Nephron (organoid): ENCODE results near the gene UNC13A.

ENCODE experiments used
- H3K27ac Mint-ChIP-seq, 3 experiments: 2 replicates each; pipeline ENCODE4 v1.8.0; 2020; ENCODE audit warnings: mixed read lengths in 3 of 3, mild to moderate bottlenecking in 2 of 3, moderate library complexity in 1 of 3
- H3K27me3 Mint-ChIP-seq: 2 replicates; pipeline ENCODE4 v1.8.0; 2021; ENCODE audit warnings: low read depth, mild to moderate bottlenecking, moderate library complexity, mixed read lengths
- H3K36me3 Mint-ChIP-seq: 2 replicates; pipeline ENCODE4 v1.8.0; 2020; ENCODE audit warnings: low read depth, mixed read lengths
- H3K4me1 Mint-ChIP-seq: 2 replicates; pipeline ENCODE4 v1.8.0; 2020; ENCODE audit warnings: mixed read lengths
- H3K4me3 Mint-ChIP-seq, 3 experiments: 2 replicates each; pipeline ENCODE4 v1.8.0; 2020; ENCODE audit warnings: mild to moderate bottlenecking in 3 of 3, mixed read lengths in 3 of 3, moderate library complexity in 2 of 3
- H3K9me3 Mint-ChIP-seq: 2 replicates; pipeline ENCODE4 v1.8.0; 2020; ENCODE audit warnings: mixed read lengths
- TF ChIP-seq, protein P1 (sequence below), 3 experiments: fragments of 200-600 bp; sonication (generic); IDR thresholded peaks; one replicate each; pipeline ENCODE4 v1.5.0; 2021; ENCODE audit warnings: antibody characterized with exemption in 3 of 3; ENCODE audit not compliant: unreplicated experiment in 3 of 3

Gene UNC13A

DNA sequence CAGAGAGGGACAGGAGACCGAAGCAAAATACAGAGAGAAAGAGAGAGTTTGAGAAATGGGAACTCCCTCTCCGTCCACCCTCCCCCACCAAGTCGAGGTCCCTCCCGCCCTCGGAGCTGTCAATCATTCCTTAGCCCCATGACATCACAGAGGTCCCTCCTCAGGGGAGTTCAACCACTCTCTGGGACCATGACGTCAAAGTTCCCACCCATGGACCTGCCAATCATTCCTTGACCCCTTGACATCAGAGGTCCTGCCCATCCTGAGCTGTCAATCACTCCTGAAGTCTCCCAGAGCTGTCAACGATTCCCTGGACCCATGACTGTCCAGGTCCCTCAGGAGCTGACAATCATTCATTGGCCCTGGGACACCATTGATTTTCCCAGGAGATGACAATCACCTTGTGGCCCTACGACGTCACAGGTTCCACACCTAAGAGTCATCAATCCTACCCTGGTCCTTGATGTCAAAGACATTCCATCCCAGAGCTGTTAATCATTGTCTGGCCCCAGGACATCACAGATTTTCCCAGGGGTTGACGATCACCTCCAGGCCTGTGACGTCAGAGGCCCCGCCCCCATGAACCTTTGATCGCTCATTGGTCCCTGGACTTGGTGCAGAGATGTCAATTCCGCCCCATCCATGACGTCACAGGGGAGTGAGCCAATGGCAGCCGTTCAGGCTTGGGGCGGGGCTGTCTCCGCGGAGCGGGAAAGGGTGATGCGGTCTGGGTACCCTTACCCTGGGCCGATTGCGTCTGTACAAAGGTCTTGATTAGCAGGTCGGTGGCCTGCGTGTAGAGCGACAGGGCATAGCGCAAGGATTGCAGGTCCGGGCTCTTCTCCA, 71.0 kb downstream of the UNC13A start:
- no peaks in the 10 kb centered on the region for H3K36me3 Mint-ChIP-seq

DNA sequence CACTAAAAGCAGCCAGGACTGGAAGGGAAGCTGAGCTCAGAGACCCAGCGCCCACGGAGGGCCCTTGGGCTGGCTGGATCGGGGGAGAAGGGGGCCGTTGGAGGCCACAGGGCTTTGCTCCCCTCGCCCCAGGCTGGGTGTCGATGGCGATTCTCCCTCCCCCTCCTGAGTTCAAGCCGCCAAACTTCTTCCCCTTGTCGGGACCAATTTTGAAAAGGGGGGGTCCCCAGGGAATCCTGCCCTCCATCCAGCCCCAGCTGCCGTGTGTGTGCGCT, 71.5 kb downstream of the UNC13A start:
- H3K27me3 Mint-ChIP-seq = peaks cover 8% of the 10 kb centered on the region
- no peaks in the 10 kb centered on the region for H3K4me1 Mint-ChIP-seq
- no peak overlapping the region for H3K27ac Mint-ChIP-seq
- no peaks in the 10 kb centered on the region for H3K36me3 Mint-ChIP-seq
- TF ChIP-seq, protein P1, sequence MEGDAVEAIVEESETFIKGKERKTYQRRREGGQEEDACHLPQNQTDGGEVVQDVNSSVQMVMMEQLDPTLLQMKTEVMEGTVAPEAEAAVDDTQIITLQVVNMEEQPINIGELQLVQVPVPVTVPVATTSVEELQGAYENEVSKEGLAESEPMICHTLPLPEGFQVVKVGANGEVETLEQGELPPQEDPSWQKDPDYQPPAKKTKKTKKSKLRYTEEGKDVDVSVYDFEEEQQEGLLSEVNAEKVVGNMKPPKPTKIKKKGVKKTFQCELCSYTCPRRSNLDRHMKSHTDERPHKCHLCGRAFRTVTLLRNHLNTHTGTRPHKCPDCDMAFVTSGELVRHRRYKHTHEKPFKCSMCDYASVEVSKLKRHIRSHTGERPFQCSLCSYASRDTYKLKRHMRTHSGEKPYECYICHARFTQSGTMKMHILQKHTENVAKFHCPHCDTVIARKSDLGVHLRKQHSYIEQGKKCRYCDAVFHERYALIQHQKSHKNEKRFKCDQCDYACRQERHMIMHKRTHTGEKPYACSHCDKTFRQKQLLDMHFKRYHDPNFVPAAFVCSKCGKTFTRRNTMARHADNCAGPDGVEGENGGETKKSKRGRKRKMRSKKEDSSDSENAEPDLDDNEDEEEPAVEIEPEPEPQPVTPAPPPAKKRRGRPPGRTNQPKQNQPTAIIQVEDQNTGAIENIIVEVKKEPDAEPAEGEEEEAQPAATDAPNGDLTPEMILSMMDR (IDR thresholded peaks at IDR 0.05; ENCODE audit: unreplicated experiment in 3 of 3) = no peak
- H3K9me3 Mint-ChIP-seq = peaks cover 4% of the 10 kb centered on the region
- no peak overlapping the region for H3K4me3 Mint-ChIP-seq

More for the DNA sequence above, 71.0 kb downstream of the UNC13A start:
- no peak overlapping the region for H3K27ac Mint-ChIP-seq
- H3K27me3 Mint-ChIP-seq = peaks cover 12% of the 10 kb centered on the region
- H3K9me3 Mint-ChIP-seq = peaks cover 7% of the 10 kb centered on the region
- TF ChIP-seq, protein P1 (IDR thresholded peaks at IDR 0.05; ENCODE audit: unreplicated experiment in 3 of 3) = no peak
- H3K4me3 Mint-ChIP-seq = no peak overlapping the region
- H3K4me1 Mint-ChIP-seq = no peaks in the 10 kb centered on the region

DNA sequence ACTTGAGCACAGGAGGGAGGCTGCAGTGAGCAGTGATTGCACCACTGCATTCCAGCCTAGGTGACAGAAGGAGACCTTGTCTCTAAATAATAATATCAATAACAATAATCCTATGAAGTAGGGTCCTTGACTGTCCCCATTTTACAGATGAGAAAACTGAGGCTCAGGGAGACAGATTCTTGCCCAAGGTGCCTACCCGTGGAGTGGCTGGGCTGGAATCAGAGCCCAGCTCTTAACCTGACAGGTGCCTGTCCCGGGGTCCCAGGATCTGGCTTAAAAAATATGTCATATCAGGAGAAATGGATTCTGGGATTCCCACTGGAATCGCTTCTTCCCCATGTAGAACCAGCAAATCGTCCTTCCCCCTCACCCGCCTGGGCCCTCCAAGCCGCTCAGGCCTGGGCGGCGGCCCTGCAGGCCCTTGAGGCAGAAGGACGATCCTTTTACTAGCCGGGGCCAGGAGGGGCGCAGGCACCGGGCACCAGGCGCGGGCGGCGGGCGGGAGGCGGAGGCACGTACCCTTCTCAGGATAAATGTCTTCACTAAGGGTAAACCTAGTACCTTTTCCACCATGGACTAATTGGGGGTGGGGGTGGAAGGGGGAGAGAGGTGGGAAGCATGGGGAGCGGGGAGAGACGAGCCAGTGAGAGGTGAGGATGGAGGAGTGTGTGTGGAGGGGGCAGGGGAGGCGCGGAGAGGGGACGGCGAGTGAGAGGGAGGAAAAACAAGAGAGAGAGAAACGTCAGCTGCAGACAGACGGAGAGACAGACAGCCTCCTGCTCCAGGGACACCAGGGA, 72.1 kb downstream of the UNC13A start:
- H3K9me3 Mint-ChIP-seq = peaks cover 2% of the 10 kb centered on the region
- no peaks in the 10 kb centered on the region for H3K36me3 Mint-ChIP-seq
- H3K27ac Mint-ChIP-seq = no peak overlapping the region
- TF ChIP-seq, protein P1 (IDR thresholded peaks at IDR 0.05; ENCODE audit: unreplicated experiment in 3 of 3) = no peak
- no peaks in the 10 kb centered on the region for H3K4me1 Mint-ChIP-seq
- peaks cover 5% of the 10 kb centered on the region for H3K27me3 Mint-ChIP-seq
- no peak overlapping the region for H3K4me3 Mint-ChIP-seq

DNA sequence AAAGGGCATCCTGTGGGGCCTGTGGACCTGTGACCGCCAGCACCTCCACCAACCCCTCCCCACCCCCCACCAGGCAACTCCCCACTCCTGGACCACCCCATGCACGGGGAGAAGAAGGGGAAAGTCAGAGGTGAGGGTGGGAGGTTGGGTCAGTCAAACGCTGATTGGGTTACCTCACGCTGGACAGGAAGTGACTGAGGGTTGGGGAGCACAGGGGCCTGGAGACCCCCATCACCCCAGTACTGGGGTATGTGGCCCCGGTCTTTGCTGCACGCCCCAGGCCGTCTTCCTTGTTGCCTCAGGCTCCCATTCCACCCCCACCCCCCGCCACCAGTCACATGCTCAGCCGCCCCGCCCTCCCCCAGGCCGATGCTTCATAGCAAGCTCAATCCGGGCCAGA, 73.7 kb downstream of the UNC13A start:
- Mint-ChIP-seq H3K27ac (no peak overlapping the region), H3K9me3 (no peaks in the 10 kb centered on the region), H3K36me3 (no peaks in the 10 kb centered on the region), H3K4me1 (no peaks in the 10 kb centered on the region), H3K4me3 (no peak overlapping the region), H3K27me3 (peaks cover 3% of the 10 kb centered on the region)
- TF ChIP-seq, protein P1 (IDR thresholded peaks at IDR 0.05; ENCODE audit: unreplicated experiment in 3 of 3) = no peak

DNA sequence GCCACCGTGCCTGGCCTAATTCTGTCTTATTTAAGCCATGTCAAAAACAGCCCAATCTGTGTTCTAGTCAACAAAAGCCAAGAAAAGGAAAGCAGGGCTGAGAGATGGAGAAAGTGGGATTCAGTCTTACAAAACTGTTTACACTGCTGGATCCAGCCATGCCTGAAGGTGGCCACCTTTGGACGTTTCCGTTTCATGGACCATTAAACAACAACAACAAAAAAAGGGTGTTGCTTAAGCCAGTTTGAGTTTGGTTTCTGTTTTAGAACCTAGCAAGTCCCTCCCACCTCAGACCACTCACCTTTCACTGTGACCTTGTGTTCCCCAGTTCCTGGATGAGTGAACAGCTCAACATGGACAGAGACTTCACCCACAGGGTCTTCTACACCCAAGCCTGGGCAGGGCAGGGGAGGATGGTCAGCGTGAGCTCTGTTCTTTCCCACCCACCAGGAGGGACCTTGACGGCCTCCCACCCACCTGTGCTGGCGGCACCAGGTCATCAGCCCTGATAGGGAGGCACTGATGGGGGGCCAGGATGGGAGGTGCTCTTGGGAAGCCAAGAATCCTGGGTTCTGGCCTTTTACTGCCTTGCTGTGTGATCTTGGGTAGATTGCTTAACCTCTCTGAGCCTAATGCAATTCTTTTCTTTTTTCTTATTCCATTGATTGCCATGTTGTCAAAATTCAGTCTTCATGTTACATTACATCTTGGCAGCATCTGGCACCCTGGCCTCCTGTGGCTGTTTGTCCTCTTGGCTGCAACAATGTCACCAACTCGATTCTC, 76.5 kb downstream of the UNC13A start:
- Mint-ChIP-seq H3K4me3 (no peak overlapping the region), H3K4me1 (peaks cover 3% of the 10 kb centered on the region), H3K9me3 (no peaks in the 10 kb centered on the region), H3K27me3 (peaks cover 10% of the 10 kb centered on the region), H3K36me3 (no peaks in the 10 kb centered on the region), H3K27ac (no peak overlapping the region)
- TF ChIP-seq, protein P1 (IDR thresholded peaks at IDR 0.05; ENCODE audit: unreplicated experiment in 3 of 3) = no peak
